ENCODE results near the gene NAV3. TPM values are rescaled to one million over a fixed set of nuclear protein-coding genes. Genes with fewer than 3 reads are reported as not detected.

The NAV3 gene
- total RNA-seq, 1 donor from 2014 or later: 11.4 TPM

GRCh38 chr12:78096909-78097597 lies 266.4 kb downstream of the NAV3 start:
- H3K27me3 ChIP-seq: no peaks in the 10 kb centered on the region
- no peaks in the 10 kb centered on the region for H3K79me2 ChIP-seq (ENCODE audit: low read depth)
- TF ChIP-seq EZH2 (IDR thresholded peaks at IDR 0.05): no peak
- no peak for TF ChIP-seq CTCF (IDR thresholded peaks at IDR 0.05)
- no peak for TF ChIP-seq EZH2phosphoT487 (IDR thresholded peaks at IDR 0.05)
- no peaks in the 10 kb centered on the region for H3F3A ChIP-seq (ENCODE audit: low read depth)
- Mint-ChIP-seq H3K4me1 (peaks cover 3% of the 10 kb centered on the region), H3K9me3 (no peaks in the 10 kb centered on the region), H3K27ac (no peak overlapping the region), H3K4me3 (no peak overlapping the region), H3K36me3 (no peaks in the 10 kb centered on the region), H3K27me3 (ENCODE audit: insufficient read depth, low read depth) (no peaks in the 10 kb centered on the region)
- H3K9ac ChIP-seq: no peak overlapping the region
- H3K27ac ChIP-seq: no peak overlapping the region
- no peaks in the 10 kb centered on the region for H3K36me3 ChIP-seq
- no peaks in the 10 kb centered on the region for H3K4me1 ChIP-seq
- H2AFZ ChIP-seq (replicated peaks): peak overlapping the region; percentile 31
- H4K20me1 ChIP-seq (ENCODE audit: low read depth): no peaks in the 10 kb centered on the region
- H3K4me3 ChIP-seq: no peak overlapping the region
- DNase-seq (ENCODE audit: low spot score): no peak
- H3K4me2 ChIP-seq: no peak overlapping the region
- H3K9me3 ChIP-seq (ENCODE audit: low read depth): no peaks in the 10 kb centered on the region

- Mint-ChIP-seq H3K27me3 (ENCODE audit: insufficient read depth, low read depth) (no peaks in the 10 kb centered on the region), H3K9me3 (no peaks in the 10 kb centered on the region), H3K4me3 (no peak overlapping the region), H3K36me3 (no peaks in the 10 kb centered on the region), H3K4me1 (peaks cover 3% of the 10 kb centered on the region), H3K27ac (no peak overlapping the region)
- Histone ChIP-seq H3K36me3 (no peaks in the 10 kb centered on the region), H3K4me3 (no peak overlapping the region), H3F3A (ENCODE audit: low read depth) (no peaks in the 10 kb centered on the region), H3K4me1 (no peaks in the 10 kb centered on the region), H4K20me1 (ENCODE audit: low read depth) (no peaks in the 10 kb centered on the region), H2AFZ (replicated peaks) (no peak overlapping the region), H3K27ac (no peak overlapping the region), H3K4me2 (no peak overlapping the region), H3K79me2 (ENCODE audit: low read depth) (no peaks in the 10 kb centered on the region), H3K27me3 (no peaks in the 10 kb centered on the region), H3K9ac (no peak overlapping the region), H3K9me3 (ENCODE audit: low read depth) (no peaks in the 10 kb centered on the region)
- TF ChIP-seq EZH2phosphoT487 (IDR thresholded peaks at IDR 0.05): no peak
- TF ChIP-seq EZH2 (IDR thresholded peaks at IDR 0.05): no peak
- no peak for TF ChIP-seq CTCF (IDR thresholded peaks at IDR 0.05)
- DNase-seq (ENCODE audit: low spot score): no peak
These were observed 269.1 kb downstream of the NAV3 start for GRCh38 chr12:78099806-78100205.

GRCh38 chr12:78101113-78101876 lies 270.6 kb downstream of the NAV3 start:
- Histone ChIP-seq H3K9ac (no peak overlapping the region), H3F3A (ENCODE audit: low read depth) (no peaks in the 10 kb centered on the region), H3K4me1 (no peaks in the 10 kb centered on the region), H3K36me3 (no peaks in the 10 kb centered on the region), H3K4me2 (no peak overlapping the region), H3K4me3 (no peak overlapping the region), H3K27ac (no peak overlapping the region), H3K79me2 (ENCODE audit: low read depth) (no peaks in the 10 kb centered on the region), H3K27me3 (no peaks in the 10 kb centered on the region), H4K20me1 (ENCODE audit: low read depth) (no peaks in the 10 kb centered on the region), H3K9me3 (ENCODE audit: low read depth) (no peaks in the 10 kb centered on the region), H2AFZ (replicated peaks) (peak overlapping the region; percentile 36)
- Mint-ChIP-seq H3K36me3 (no peaks in the 10 kb centered on the region), H3K9me3 (no peaks in the 10 kb centered on the region), H3K27ac (no peak overlapping the region), H3K4me3 (no peak overlapping the region), H3K27me3 (ENCODE audit: insufficient read depth, low read depth) (no peaks in the 10 kb centered on the region), H3K4me1 (peaks cover 3% of the 10 kb centered on the region)
- no peak for DNase-seq (ENCODE audit: low spot score)
- TF ChIP-seq EZH2 (IDR thresholded peaks at IDR 0.05) (no peak), CTCF (IDR thresholded peaks at IDR 0.05) (no peak), EZH2phosphoT487 (IDR thresholded peaks at IDR 0.05) (no peak)

Data from neural progenitor cell (in vitro differentiated cells).